HEK293 (cell line): ENCODE data around the gene ANKRD63.

Source experiments
- CTCF ChIA-PET: fragments of 350-600 bp; formaldehyde crosslinking; extraction: SDS; loops from one replicate; lab custom pipeline; 2021; ENCODE audit warnings: antibody characterized with exemption; lab: Yijun Ruan, JAX
- POLR2A ChIA-PET: fragments of 300-600 bp; formaldehyde crosslinking; extraction: SDS; loops from one replicate; lab custom pipeline; 2020; ENCODE audit warnings: antibody characterized with exemption, inconsistent platforms; lab: Yijun Ruan, JAX
- H3K27ac ChIP-seq: fragments of 200-500 bp; sonication (Bioruptor generic); 2 replicates; pipeline ENCODE4 v1.5.1; 2014; ENCODE audit warnings: low read depth, low read length, control low read depth, inconsistent platforms; ENCODE audit errors: extremely low read depth
- H3K36me3 ChIP-seq, 2 experiments: fragments of 200-500 bp in 1 of 2; sonication (Bioruptor generic) in 1 of 2; 1 replicate in 1 of 2; 2 replicates in 1 of 2; pipeline ENCODE4 v1.5.1; 2014 to 2017; ENCODE audit warnings: inconsistent platforms in 2 of 2, low read length in 2 of 2; ENCODE audit not compliant: control insufficient read depth in 2 of 2, insufficient read depth in 1 of 2
- H3K4me1 ChIP-seq: fragments of 200-500 bp; sonication (Bioruptor generic); 2 replicates; pipeline ENCODE4 v1.5.1; 2014; ENCODE audit warnings: mild to moderate bottlenecking, low read length, inconsistent platforms; ENCODE audit not compliant: control insufficient read depth, insufficient read depth
- H3K4me3 ChIP-seq: 2 replicates; pipeline ENCODE4 v1.5.1; 2011; ENCODE audit warnings: low read depth, mild to moderate bottlenecking, control low read depth, low read length, moderate library complexity
- H3K9me3 ChIP-seq: fragments of 200-500 bp; sonication (Bioruptor generic); 2 replicates; pipeline ENCODE4 v1.5.1; 2014; ENCODE audit warnings: low read depth, low read length, inconsistent platforms; ENCODE audit not compliant: control insufficient read depth, insufficient read depth
- GFI1B ChIP-seq: fragments of 450-650 bp; formaldehyde crosslinking; IDR thresholded peaks from 2 replicates; pipeline ENCODE4 v1.5.1; 2016; ENCODE audit warnings: missing biosample characterization, missing genetic modification characterization
- GLI2 ChIP-seq: fragments of 450-650 bp; formaldehyde crosslinking; IDR thresholded peaks from 2 replicates; pipeline ENCODE4; 2017; ENCODE audit warnings: missing biosample characterization, missing genetic modification characterization, low read depth, borderline replicate concordance
- OVOL3 ChIP-seq: fragments of 450-650 bp; formaldehyde crosslinking; IDR thresholded peaks from 2 replicates; pipeline ENCODE4 v1.5.1; 2016; ENCODE audit warnings: missing biosample characterization, missing genetic modification characterization
- ZBTB48 ChIP-seq: fragments of 450-650 bp; formaldehyde crosslinking; IDR thresholded peaks from 2 replicates; pipeline ENCODE4 v1.5.1; 2016; ENCODE audit warnings: missing biosample characterization, missing genetic modification characterization
- ZEB2 ChIP-seq: fragments of 450-650 bp; formaldehyde crosslinking; IDR thresholded peaks from 2 replicates; pipeline ENCODE4 v1.5.1; 2016; ENCODE audit warnings: missing biosample characterization, missing genetic modification characterization
- ZNF155 ChIP-seq: fragments of 450-650 bp; formaldehyde crosslinking; IDR thresholded peaks from 2 replicates; pipeline ENCODE4 v1.5.1; 2016; ENCODE audit warnings: missing biosample characterization, missing genetic modification characterization
- ZNF302 ChIP-seq: fragments of 450-650 bp; formaldehyde crosslinking; IDR thresholded peaks from 2 replicates; pipeline ENCODE4 v1.5.1; 2016; ENCODE audit warnings: missing biosample characterization, missing genetic modification characterization, low read depth
- ZNF426 ChIP-seq: fragments of 450-650 bp; formaldehyde crosslinking; IDR thresholded peaks from 2 replicates; pipeline ENCODE4 v1.5.1; 2017; ENCODE audit warnings: missing biosample characterization, missing genetic modification characterization, mild to moderate bottlenecking, inconsistent platforms, moderate library complexity
- ZNF521 ChIP-seq: fragments of 450-650 bp; formaldehyde crosslinking; IDR thresholded peaks from 2 replicates; pipeline ENCODE4 v1.5.1; 2017; ENCODE audit warnings: missing biosample characterization, mild to moderate bottlenecking, missing genetic modification characterization
- ZNF626 ChIP-seq: fragments of 450-650 bp; sonication (Bioruptor Pico); formaldehyde crosslinking; IDR thresholded peaks from 2 replicates; pipeline ENCODE4 v1.5.1; 2018; ENCODE audit warnings: missing biosample characterization, missing genetic modification characterization, inconsistent platforms
- TF ChIP-seq, protein P1 (sequence below): fragments of 450-650 bp; formaldehyde crosslinking; IDR thresholded peaks from 2 replicates; pipeline ENCODE4 v1.5.1; 2016; ENCODE audit warnings: missing biosample characterization, missing genetic modification characterization

The ANKRD63 gene

DNA sequence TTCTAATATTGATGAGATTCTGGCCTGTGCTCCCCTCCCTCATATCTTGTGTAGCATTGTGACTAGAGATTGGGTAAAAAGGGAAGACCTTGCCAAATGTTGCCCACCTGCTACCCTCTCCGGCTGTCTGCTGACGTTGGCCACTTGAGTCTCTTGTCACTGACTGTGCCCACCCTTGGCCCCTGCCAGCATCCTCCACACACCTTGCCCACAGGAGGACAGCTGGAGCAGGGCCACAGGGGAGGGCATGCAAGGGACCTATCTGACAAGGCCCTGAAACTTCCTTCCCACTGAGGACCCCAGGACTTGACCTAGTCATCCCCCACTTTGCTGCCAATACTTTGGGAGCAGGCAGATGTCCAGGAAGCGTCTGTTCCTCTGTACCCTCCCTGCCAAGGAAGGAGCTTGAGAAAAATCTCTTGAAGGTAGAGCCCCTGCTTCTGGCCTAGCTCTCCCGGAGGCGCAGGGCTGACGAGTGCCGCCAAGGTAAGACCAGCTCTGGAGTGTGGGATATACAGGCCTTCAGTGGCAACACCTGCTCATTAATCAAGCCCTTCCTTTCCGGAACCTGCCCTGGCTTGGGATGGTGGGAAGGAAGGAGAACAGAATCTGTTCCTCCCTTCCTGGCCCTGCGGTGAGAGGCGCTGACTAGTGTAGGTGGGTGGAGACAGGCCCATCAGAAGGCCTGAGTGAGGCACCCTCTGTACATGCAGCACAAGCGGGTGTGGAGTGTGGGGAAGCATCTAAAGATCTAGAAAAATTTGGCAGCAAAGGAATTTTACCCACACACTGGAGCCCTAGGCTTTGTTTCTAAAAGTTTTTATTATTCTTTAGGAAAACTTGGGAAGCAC is 48.9 kb downstream of the ANKRD63 start:
- CTCF ChIA-PET = interaction anchor here (0.6 to 1.5 kb wide), 2 partner anchors 41 to 122 kb away, joined by 3 to 7 read pairs; no protein-coding TSS in a partner anchor
- no peak overlapping the region for H3K27ac ChIP-seq
- POLR2A ChIA-PET = no interaction called here
- peaks cover 4 to 10% of the 10 kb centered on the region in 2 experiments; a peak in 2 of 3 replicates for H3K36me3 ChIP-seq
- H3K4me3 ChIP-seq = no peak overlapping the region
- H3K4me1 ChIP-seq = peaks cover 5% of the 10 kb centered on the region; the same call in 1 of the 2 replicates
- TF ChIP-seq ZNF426 (tag by site-specific recombination) (no peak), ZNF521 (tag by site-specific recombination) (no peak), GLI2 (no peak), ZNF302 (tag by site-specific recombination) (no peak), ZNF155 (tag by site-specific recombination) (no peak), ZNF626 (no peak), OVOL3 (tag by site-specific recombination) (no peak)
- TF ChIP-seq, protein P1, sequence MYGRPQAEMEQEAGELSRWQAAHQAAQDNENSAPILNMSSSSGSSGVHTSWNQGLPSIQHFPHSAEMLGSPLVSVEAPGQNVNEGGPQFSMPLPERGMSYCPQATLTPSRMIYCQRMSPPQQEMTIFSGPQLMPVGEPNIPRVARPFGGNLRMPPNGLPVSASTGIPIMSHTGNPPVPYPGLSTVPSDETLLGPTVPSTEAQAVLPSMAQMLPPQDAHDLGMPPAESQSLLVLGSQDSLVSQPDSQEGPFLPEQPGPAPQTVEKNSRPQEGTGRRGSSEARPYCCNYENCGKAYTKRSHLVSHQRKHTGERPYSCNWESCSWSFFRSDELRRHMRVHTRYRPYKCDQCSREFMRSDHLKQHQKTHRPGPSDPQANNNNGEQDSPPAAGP = no peak
- H3K9me3 ChIP-seq = no peaks in the 10 kb centered on the region

DNA sequence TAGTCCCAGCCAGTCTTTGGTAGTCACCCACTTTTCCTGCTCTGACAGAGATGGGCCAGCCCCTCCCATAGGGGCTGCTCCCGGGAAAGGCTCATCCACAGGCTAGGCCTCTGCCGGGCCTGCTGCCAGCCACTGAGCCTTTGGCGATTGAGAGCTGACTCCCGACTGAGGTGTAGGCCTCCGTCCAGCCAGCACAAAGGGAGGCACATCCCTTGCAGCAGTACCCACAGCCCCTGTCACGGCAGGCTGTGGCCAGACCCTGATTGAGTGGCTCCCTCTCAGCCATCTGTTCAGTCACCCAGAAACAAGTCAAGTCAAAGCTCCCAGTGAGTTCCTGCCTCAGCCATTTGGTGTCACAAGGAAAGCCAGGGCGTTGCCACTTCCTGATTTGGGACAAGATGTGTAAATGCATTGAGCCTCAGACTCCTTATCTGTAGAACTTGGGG is 50.2 kb downstream of the ANKRD63 start:
- ChIA-PET CTCF (no interaction called here), POLR2A (no interaction called here)
- Histone ChIP-seq H3K4me3 (no peak overlapping the region), H3K27ac (no peak overlapping the region), H3K36me3 (peaks cover 4 to 19% of the 10 kb centered on the region in 2 experiments; a peak in 2 of 3 replicates), H3K4me1 (no peaks in the 10 kb centered on the region), H3K9me3 (no peaks in the 10 kb centered on the region)
- TF ChIP-seq GFI1B (tag by site-specific recombination) (no peak), ZBTB48 (tag by site-specific recombination) (0 out of 2 replicates have a peak, but pooled peaks have one; percentile 38), ZEB2 (tag by site-specific recombination) (no peak)
